ENCODE data around the gene NRCAM. TPM values are rescaled to one million over a fixed set of nuclear protein-coding genes. Genes with fewer than 3 reads are reported as not detected.

The NRCAM gene
- total and polyA plus RNA-seq, 3 experiments from 2014 or later, result 0.27 to 1.1 (median 0.74) TPM

GRCh38 chr7:108299251-108299973 lies 156.8 kb downstream of the NRCAM start:
- Mint-ChIP-seq H3K27ac (no peak overlapping the region), H3K36me3 (no peaks in the 10 kb centered on the region), H3K4me1 (no peaks in the 10 kb centered on the region), H3K27me3 (peaks cover 0 to 5% of the 10 kb centered on the region in 2 donors), H3K4me3 (no peak overlapping the region), H3K9me3 (peaks cover 0 to 2% (median 0%) of the 10 kb centered on the region in 5 donors)
- no peaks in the 10 kb centered on the region for H3K36me3 ChIP-seq (ENCODE audit: insufficient read depth, low read length)
- H3K9me3 ChIP-seq (ENCODE audit: low read length), result no peaks in the 10 kb centered on the region
- H3K4me1 ChIP-seq (ENCODE audit: insufficient read depth, low read length), result no peaks in the 10 kb centered on the region
- CTCF ChIA-PET, result no interaction called here
- no peak overlapping the region for H3K27ac ChIP-seq (ENCODE audit: low read depth, low read length)
- POLR2A ChIA-PET, result no interaction called here
- no peaks in the 10 kb centered on the region for H3K27me3 ChIP-seq (ENCODE audit: insufficient read depth, low read length, poor library complexity, severe bottlenecking)
- no peak overlapping the region for H3K4me3 ChIP-seq (ENCODE audit: low read length)
- no peak for DNase-seq

- ChIA-PET POLR2A (no interaction called here), CTCF (no interaction called here)
- H3K4me3 Mint-ChIP-seq, result no peak overlapping the region
Measured at GRCh38 chr7:108296911-108297310, 159.3 kb downstream of the NRCAM start.

GRCh38 chr7:108294595-108294994 lies 161.6 kb downstream of the NRCAM start:
- H3K27me3 Mint-ChIP-seq, result peaks cover 0 to 7% of the 10 kb centered on the region in 2 donors
- POLR2A ChIA-PET, result no interaction called here
- no peaks in the 10 kb centered on the region for H3K27me3 ChIP-seq (ENCODE audit: insufficient read depth, low read length, poor library complexity, severe bottlenecking)
- no peak overlapping the region for H3K4me3 ChIP-seq (ENCODE audit: low read length)
- H3K4me1 Mint-ChIP-seq, result no peaks in the 10 kb centered on the region
- no peaks in the 10 kb centered on the region for H3K36me3 Mint-ChIP-seq
- no peak overlapping the region for H3K27ac Mint-ChIP-seq
- DNase-seq, result no peak
- H3K27ac ChIP-seq (ENCODE audit: low read depth, low read length), result no peak overlapping the region
- no peaks in the 10 kb centered on the region for H3K36me3 ChIP-seq (ENCODE audit: insufficient read depth, low read length)
- H3K4me3 Mint-ChIP-seq, result no peak overlapping the region
- CTCF ChIA-PET, result interaction anchor here (0.7 kb wide), 1 partner anchor 82 kb away, joined by 5 read pairs; no protein-coding TSS in a partner anchor
- peaks cover 0 to 2% (median 0%) of the 10 kb centered on the region in 5 donors for H3K9me3 Mint-ChIP-seq
- no peaks in the 10 kb centered on the region for H3K9me3 ChIP-seq (ENCODE audit: low read length)
- no peaks in the 10 kb centered on the region for H3K4me1 ChIP-seq (ENCODE audit: insufficient read depth, low read length)

More at GRCh38 chr7:108296911-108297310, 159.3 kb downstream of the NRCAM start:
- no peaks in the 10 kb centered on the region for H3K27me3 ChIP-seq (ENCODE audit: insufficient read depth, low read length, poor library complexity, severe bottlenecking)
- H3K4me3 ChIP-seq (ENCODE audit: low read length), result no peak overlapping the region
- H3K4me1 Mint-ChIP-seq, result no peaks in the 10 kb centered on the region
- H3K9me3 ChIP-seq (ENCODE audit: low read length), result no peaks in the 10 kb centered on the region
- H3K36me3 ChIP-seq (ENCODE audit: insufficient read depth, low read length), result no peaks in the 10 kb centered on the region
- no peak for DNase-seq
- H3K27me3 Mint-ChIP-seq, result peaks cover 0 to 7% of the 10 kb centered on the region in 2 donors
- no peak overlapping the region for H3K27ac ChIP-seq (ENCODE audit: low read depth, low read length)
- H3K9me3 Mint-ChIP-seq, result peaks cover 0 to 2% (median 0%) of the 10 kb centered on the region in 5 donors
- no peaks in the 10 kb centered on the region for H3K36me3 Mint-ChIP-seq
- no peaks in the 10 kb centered on the region for H3K4me1 ChIP-seq (ENCODE audit: insufficient read depth, low read length)
- no peak overlapping the region for H3K27ac Mint-ChIP-seq

GRCh38 chr7:108293149-108293612 lies 163.1 kb downstream of the NRCAM start:
- H3K36me3 Mint-ChIP-seq, result no peaks in the 10 kb centered on the region
- H3K27ac ChIP-seq (ENCODE audit: low read depth, low read length), result no peak overlapping the region
- peaks cover 0 to 2% (median 0%) of the 10 kb centered on the region in 5 donors for H3K9me3 Mint-ChIP-seq
- H3K4me1 Mint-ChIP-seq, result no peaks in the 10 kb centered on the region
- no peaks in the 10 kb centered on the region for H3K36me3 ChIP-seq (ENCODE audit: insufficient read depth, low read length)
- H3K4me3 Mint-ChIP-seq, result no peak overlapping the region
- CTCF ChIA-PET, result no interaction called here
- peaks cover 0 to 7% of the 10 kb centered on the region in 2 donors for H3K27me3 Mint-ChIP-seq
- no peak overlapping the region for H3K4me3 ChIP-seq (ENCODE audit: low read length)
- no peak overlapping the region for H3K27ac Mint-ChIP-seq
- DNase-seq, result no peak
- POLR2A ChIA-PET, result no interaction called here
- no peaks in the 10 kb centered on the region for H3K27me3 ChIP-seq (ENCODE audit: insufficient read depth, low read length, poor library complexity, severe bottlenecking)
- H3K4me1 ChIP-seq (ENCODE audit: insufficient read depth, low read length), result no peaks in the 10 kb centered on the region
- H3K9me3 ChIP-seq (ENCODE audit: low read length), result no peaks in the 10 kb centered on the region

GRCh38 chr7:108292541-108292940 lies 163.7 kb downstream of the NRCAM start:
- no peaks in the 10 kb centered on the region for H3K36me3 ChIP-seq (ENCODE audit: insufficient read depth, low read length)
- ChIA-PET CTCF (no interaction called here), POLR2A (no interaction called here)
- Mint-ChIP-seq H3K4me1 (no peaks in the 10 kb centered on the region), H3K4me3 (no peak overlapping the region), H3K27ac (no peak overlapping the region), H3K9me3 (peaks cover 0 to 3% (median 1%) of the 10 kb centered on the region in 5 donors), H3K27me3 (peaks cover 0 to 7% of the 10 kb centered on the region in 2 donors), H3K36me3 (no peaks in the 10 kb centered on the region)
- DNase-seq, result no peak
- H3K27ac ChIP-seq (ENCODE audit: low read depth, low read length), result no peak overlapping the region
- no peaks in the 10 kb centered on the region for H3K27me3 ChIP-seq (ENCODE audit: insufficient read depth, low read length, poor library complexity, severe bottlenecking)
- H3K4me3 ChIP-seq (ENCODE audit: low read length), result no peak overlapping the region
- H3K4me1 ChIP-seq (ENCODE audit: insufficient read depth, low read length), result no peaks in the 10 kb centered on the region
- H3K9me3 ChIP-seq (ENCODE audit: low read length), result no peaks in the 10 kb centered on the region

- Mint-ChIP-seq H3K4me3 (no peak overlapping the region), H3K36me3 (no peaks in the 10 kb centered on the region), H3K4me1 (no peaks in the 10 kb centered on the region), H3K27me3 (peaks cover 0 to 7% of the 10 kb centered on the region in 2 donors), H3K27ac (no peak overlapping the region), H3K9me3 (peaks cover 0 to 3% (median 2%) of the 10 kb centered on the region in 5 donors)
- CTCF ChIA-PET, result no interaction called here
- H3K36me3 ChIP-seq (ENCODE audit: insufficient read depth, low read length), result no peaks in the 10 kb centered on the region
- H3K4me3 ChIP-seq (ENCODE audit: low read length), result no peak overlapping the region
- no peaks in the 10 kb centered on the region for H3K4me1 ChIP-seq (ENCODE audit: insufficient read depth, low read length)
- H3K27ac ChIP-seq (ENCODE audit: low read depth, low read length), result no peak overlapping the region
- H3K9me3 ChIP-seq (ENCODE audit: low read length), result no peaks in the 10 kb centered on the region
- H3K27me3 ChIP-seq (ENCODE audit: insufficient read depth, low read length, poor library complexity, severe bottlenecking), result no peaks in the 10 kb centered on the region
- POLR2A ChIA-PET, result no interaction called here
- no peak for DNase-seq
Measured at GRCh38 chr7:108291791-108292440, 164.3 kb downstream of the NRCAM start.

GRCh38 chr7:108291152-108291508 lies 165.1 kb downstream of the NRCAM start:
- Mint-ChIP-seq H3K4me3 (no peak overlapping the region), H3K9me3 (peaks cover 0 to 5% (median 2%) of the 10 kb centered on the region in 5 donors), H3K36me3 (no peaks in the 10 kb centered on the region), H3K27me3 (peaks cover 0 to 15% of the 10 kb centered on the region in 2 donors), H3K27ac (no peak overlapping the region), H3K4me1 (no peaks in the 10 kb centered on the region)
- Histone ChIP-seq H3K4me3 (ENCODE audit: low read length) (no peak overlapping the region), H3K27ac (ENCODE audit: low read depth, low read length) (no peak overlapping the region), H3K36me3 (ENCODE audit: insufficient read depth, low read length) (no peaks in the 10 kb centered on the region), H3K9me3 (ENCODE audit: low read length) (no peaks in the 10 kb centered on the region), H3K27me3 (ENCODE audit: insufficient read depth, low read length, poor library complexity, severe bottlenecking) (no peaks in the 10 kb centered on the region), H3K4me1 (ENCODE audit: insufficient read depth, low read length) (no peaks in the 10 kb centered on the region)
- no peak for DNase-seq
- POLR2A ChIA-PET, result no interaction called here
- CTCF ChIA-PET, result no interaction called here

GRCh38 chr7:108290459-108291151 lies 165.6 kb downstream of the NRCAM start:
- Histone ChIP-seq H3K36me3 (ENCODE audit: insufficient read depth, low read length) (no peaks in the 10 kb centered on the region), H3K27ac (ENCODE audit: low read depth, low read length) (no peak overlapping the region), H3K27me3 (ENCODE audit: insufficient read depth, low read length, poor library complexity, severe bottlenecking) (no peaks in the 10 kb centered on the region), H3K4me1 (ENCODE audit: insufficient read depth, low read length) (no peaks in the 10 kb centered on the region), H3K4me3 (ENCODE audit: low read length) (no peak overlapping the region), H3K9me3 (ENCODE audit: low read length) (no peaks in the 10 kb centered on the region)
- CTCF ChIA-PET, result no interaction called here
- no peak overlapping the region for H3K27ac Mint-ChIP-seq
- H3K36me3 Mint-ChIP-seq, result no peaks in the 10 kb centered on the region
- no peaks in the 10 kb centered on the region for H3K4me1 Mint-ChIP-seq
- DNase-seq, result no peak
- H3K9me3 Mint-ChIP-seq, result peaks cover 0 to 5% (median 1%) of the 10 kb centered on the region in 5 donors
- peaks cover 0 to 16% of the 10 kb centered on the region in 2 donors for H3K27me3 Mint-ChIP-seq
- H3K4me3 Mint-ChIP-seq, result no peak overlapping the region
- POLR2A ChIA-PET, result no interaction called here

Data from CD8-positive, alpha-beta memory T cell (primary cell).